NCI-H524 (cell line): Measurements from ENCODE around the gene CELA2B.

Source experiments
- DNase-seq, 2 experiments: peaks; one replicate each; lab custom pipeline; 2025; lab: John Stamatoyannopoulos, UW

CELA2B gene

GRCh38 chr1:15525050-15526020, 49.4 kb downstream of the CELA2B start:
- peak in 1 of 2 experiments; percentile 75 for DNase-seq

DNA sequence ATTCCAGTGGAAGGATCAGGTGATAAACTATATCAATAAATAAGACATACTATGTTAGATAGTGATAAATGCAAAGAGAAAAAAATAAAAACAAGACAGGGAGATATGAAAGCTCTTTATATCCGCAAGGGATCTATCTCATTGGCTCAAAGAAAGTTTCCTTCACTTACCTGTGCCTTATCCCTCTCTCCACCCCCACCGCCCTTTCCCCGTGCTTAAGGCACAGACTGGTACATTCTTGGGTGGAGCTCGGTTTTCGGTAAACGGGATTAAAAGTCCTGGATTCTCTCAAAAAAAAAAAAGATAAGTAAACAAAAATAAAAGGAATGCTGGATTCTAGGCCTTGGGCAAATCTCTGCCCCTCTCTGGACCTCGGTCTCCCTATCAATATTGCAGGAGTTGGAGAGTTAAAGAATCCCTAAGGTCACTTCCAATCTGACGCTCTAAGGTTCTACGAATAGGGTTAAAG, 50.2 kb downstream of the CELA2B start:
- no peak for DNase-seq

DNA sequence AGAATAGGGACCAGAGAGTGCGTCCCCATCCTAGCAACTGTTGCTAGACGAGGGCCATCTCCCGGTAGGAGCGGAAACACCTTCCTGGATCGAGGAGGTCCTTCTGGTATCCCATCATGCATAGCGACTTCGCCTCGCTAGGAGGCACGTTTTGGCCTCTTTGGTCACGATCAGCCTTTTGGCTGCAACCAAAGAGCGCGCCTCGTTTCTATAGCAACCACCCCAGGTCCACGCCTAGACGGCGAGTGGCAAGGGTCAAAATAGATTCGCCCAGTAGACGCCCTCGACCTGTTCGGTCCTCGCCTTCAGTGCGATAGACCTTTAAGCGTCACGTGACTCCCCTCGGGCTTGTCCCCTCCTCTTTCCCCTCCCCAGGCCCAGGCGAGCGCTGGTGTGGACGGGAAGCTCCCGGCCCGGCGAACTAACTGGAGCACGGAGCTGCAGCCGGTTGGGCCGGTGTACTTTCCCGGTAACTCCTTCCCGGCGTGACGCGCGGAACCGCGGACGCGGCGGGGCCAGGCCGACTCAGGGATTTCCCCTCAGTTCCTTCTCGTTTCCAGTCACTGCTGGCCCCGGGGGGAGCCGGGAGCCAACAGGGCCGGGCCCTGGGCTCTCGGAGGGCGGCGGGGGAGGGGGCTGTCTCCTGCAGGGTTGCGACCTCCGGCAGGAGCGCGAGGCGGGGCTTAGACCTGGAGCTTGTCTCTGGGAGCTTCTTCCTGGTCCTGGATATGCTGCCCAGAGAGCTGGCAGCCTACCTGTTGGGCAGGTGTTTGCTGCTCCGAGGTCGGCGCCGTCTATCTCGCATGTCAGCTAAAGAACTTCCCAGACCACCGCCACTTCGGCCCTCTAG, 50.8 kb downstream of the CELA2B start, which contains the start of gene DNAJC16:
TSS of gene DNAJC16 (plus strand) at position 359 of the 850 bp plus-strand sequence. CDS start 2,258 bp downstream, outside the sequence.
- peak; percentile 99 to 100 for DNase-seq

- no peak for DNase-seq
Observed at GRCh38 chr1:15531003-15531402, 55.1 kb downstream of the CELA2B start.

DNA sequence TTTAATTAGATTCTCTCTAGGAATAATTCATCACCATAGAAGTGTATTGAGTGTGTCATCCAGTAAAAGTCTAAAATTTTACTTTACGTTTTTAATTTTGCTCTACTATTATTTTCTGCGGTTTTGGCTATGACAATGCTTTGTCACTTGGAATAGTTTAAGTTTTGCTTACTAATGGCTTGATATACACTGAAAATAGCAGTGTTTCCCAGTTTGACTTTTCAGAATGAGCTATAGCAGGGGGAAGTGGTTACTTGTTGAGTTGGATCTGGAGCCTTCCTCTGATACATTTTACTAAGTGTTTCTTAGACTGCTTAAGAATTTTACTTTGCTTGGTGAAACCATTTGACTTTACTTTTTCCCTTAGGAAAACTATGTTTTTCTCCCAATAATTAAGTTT, 55.8 kb downstream of the CELA2B start:
- DNase-seq: no peak

DNA sequence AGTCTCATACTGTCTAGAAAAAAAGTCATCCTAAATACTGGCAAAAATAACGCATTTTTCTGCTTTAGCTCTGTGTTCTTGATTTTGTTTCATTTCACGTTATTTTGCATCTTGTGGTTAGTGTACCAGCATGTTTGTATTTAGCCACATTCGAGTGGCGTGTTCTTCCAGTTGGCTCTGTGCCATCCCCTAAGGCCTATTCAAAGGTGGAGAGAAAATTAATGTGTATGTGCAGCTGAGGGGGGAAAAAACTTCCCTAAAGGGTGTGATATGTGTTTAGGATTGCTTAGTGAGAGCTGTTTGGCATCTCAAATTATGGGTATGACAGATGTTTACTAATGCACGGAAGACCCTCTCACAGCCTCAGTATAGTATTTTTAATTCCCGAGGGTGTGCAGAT, 62.9 kb downstream of the CELA2B start:
- DNase-seq: no peak

DNA sequence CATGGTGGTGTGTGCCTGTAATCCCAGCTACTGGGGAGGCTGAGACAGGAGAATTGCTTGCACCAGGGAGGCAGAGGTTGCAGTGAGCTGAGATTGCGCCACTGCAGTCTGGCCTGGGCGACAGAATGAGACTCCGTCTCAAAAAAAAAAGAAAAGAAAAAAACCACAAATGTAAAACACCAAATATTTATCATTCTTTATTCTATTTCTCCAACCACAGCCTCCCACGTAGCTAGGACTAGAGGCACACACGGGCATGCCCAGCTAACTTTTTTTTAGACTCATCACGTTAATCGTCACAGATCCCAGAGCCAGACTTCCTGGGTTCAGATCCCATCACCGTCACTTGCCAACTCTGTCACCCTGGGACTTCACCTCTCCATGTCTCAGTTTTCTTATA, 64.3 kb downstream of the CELA2B start:
- DNase-seq: no peak
